WTC11 (cell line): ENCODE results near the gene MED8. TPM values are rescaled to one million over a fixed set of nuclear protein-coding genes. Genes with fewer than 3 reads are reported as not detected.

Experiments
- ATAC-seq: fragments of 200-7000 bp; cut with Tn5 transposase; 2 replicates; pipeline ENCODE4 v1.10.0; 2021; ENCODE audit warnings: mild to moderate bottlenecking, moderate library complexity
- CTCF ChIA-PET: fragments of 300-600 bp; sonication (Branson Sonifier 250); formaldehyde crosslinking; loops from one replicate; lab custom pipeline; 2021; ENCODE audit warnings: antibody characterized with exemption; lab: Charles Lee
- POLR2A ChIA-PET: fragments of 350-600 bp; sonication (Branson Sonifier 250); formaldehyde crosslinking; loops from one replicate; lab custom pipeline; 2021; ENCODE audit warnings: antibody characterized with exemption; lab: Charles Lee
- DNase-seq: peaks from one replicate; pipeline ENCODE4 v3.0.0; 2021; ENCODE audit warnings: low spot score
- H3K27ac Mint-ChIP-seq: 2 replicates; pipeline ENCODE4 v1.8.0; 2021; ENCODE audit warnings: mixed read lengths
- H3K27me3 Mint-ChIP-seq: 2 replicates; pipeline ENCODE4 v1.8.0; 2021; ENCODE audit warnings: low read depth, mild to moderate bottlenecking, moderate library complexity, mixed read lengths
- H3K36me3 Mint-ChIP-seq: 2 replicates; pipeline ENCODE4 v1.8.0; 2021; ENCODE audit warnings: mixed read lengths
- H3K4me1 Mint-ChIP-seq: 2 replicates; pipeline ENCODE4 v1.8.0; 2022; ENCODE audit warnings: mixed read lengths
- H3K4me3 Mint-ChIP-seq: 2 replicates; pipeline ENCODE4 v1.8.0; 2021; ENCODE audit warnings: mild to moderate bottlenecking, moderate library complexity, mixed read lengths
- H3K9me3 Mint-ChIP-seq: 2 replicates; pipeline ENCODE4 v1.8.0; 2021; ENCODE audit warnings: mixed read lengths
- ELF4 ChIP-seq: sonication (generic); formaldehyde crosslinking; IDR thresholded peaks from 2 replicates; pipeline ENCODE4 v1.8.1; 2022; ENCODE audit warnings: low read depth, mild to moderate bottlenecking, moderate library complexity, missing genetic modification reagents
- GABPB1 ChIP-seq: sonication (generic); formaldehyde crosslinking; IDR thresholded peaks from 2 replicates; pipeline ENCODE4 v1.8.1; 2023; ENCODE audit warnings: mild to moderate bottlenecking, missing genetic modification reagents
- KAT7 ChIP-seq: sonication (generic); formaldehyde crosslinking; IDR thresholded peaks from 2 replicates; pipeline ENCODE4 v1.8.1; 2023; ENCODE audit warnings: missing genetic modification reagents, mild to moderate bottlenecking, borderline replicate concordance
- NFATC4 ChIP-seq: fragments of 250-450 bp; sonication (Bioruptor Pico); IDR thresholded peaks from 2 replicates; pipeline ENCODE4 v1.9.0; 2021; ENCODE audit warnings: mild to moderate bottlenecking
- NFYB ChIP-seq: sonication (generic); formaldehyde crosslinking; conservative IDR thresholded peaks from 2 replicates; pipeline ENCODE4 v1.8.0; 2022; ENCODE audit warnings: low read depth, missing genetic modification reagents
- NR2C2 ChIP-seq: sonication (generic); formaldehyde crosslinking; IDR thresholded peaks from 2 replicates; pipeline ENCODE4 v1.8.0; 2022; ENCODE audit warnings: mild to moderate bottlenecking, missing genetic modification reagents
- OVOL2 ChIP-seq: fragments of 250-450 bp; sonication (Bioruptor Pico); IDR thresholded peaks from 2 replicates; pipeline ENCODE4 v1.9.0; 2021; ENCODE audit warnings: mild to moderate bottlenecking, borderline replicate concordance
- RORB ChIP-seq: fragments of 250-450 bp; sonication (Bioruptor Pico); IDR thresholded peaks from 2 replicates; pipeline ENCODE4 v1.9.0; 2021; ENCODE audit warnings: mild to moderate bottlenecking
- SMAD4 ChIP-seq: sonication (generic); formaldehyde crosslinking; IDR thresholded peaks from 2 replicates; pipeline ENCODE4 v1.8.0; 2022; ENCODE audit warnings: mild to moderate bottlenecking, missing genetic modification reagents
- ZNF138 ChIP-seq: sonication (generic); formaldehyde crosslinking; conservative IDR thresholded peaks from 2 replicates; pipeline ENCODE4 v1.8.1; 2022; ENCODE audit warnings: mild to moderate bottlenecking, moderate library complexity, missing genetic modification reagents
- ZNF396 ChIP-seq: fragments of 250-450 bp; sonication (Bioruptor Pico); IDR thresholded peaks from 2 replicates; pipeline ENCODE4 v1.8.0; 2021; ENCODE audit warnings: mild to moderate bottlenecking, moderate library complexity, borderline replicate concordance
- total RNA-seq: library from RNA; stranded (reverse); gene quantifications from 3 replicates; pipeline ENCODE4 v1.2.3, GENCODE V29; 2021
- TF ChIP-seq, protein P1 (sequence below): sonication (generic); formaldehyde crosslinking; IDR thresholded peaks from 2 replicates; pipeline ENCODE4 v1.8.0; 2022; ENCODE audit warnings: missing genetic modification reagents
- TF ChIP-seq, protein P2 (sequence below): fragments of 250-450 bp; sonication (Bioruptor Pico); IDR thresholded peaks from 2 replicates; pipeline ENCODE4 v1.9.0; 2021; ENCODE audit warnings: mild to moderate bottlenecking
- TF ChIP-seq, protein P3 (sequence below): sonication (generic); formaldehyde crosslinking; IDR thresholded peaks from 2 replicates; pipeline ENCODE4 v1.8.1; 2023; ENCODE audit warnings: mild to moderate bottlenecking, missing genetic modification reagents
- TF ChIP-seq, protein P4 (sequence below): sonication (generic); formaldehyde crosslinking; conservative IDR thresholded peaks from 2 replicates; pipeline ENCODE4 v1.8.1; 2022; ENCODE audit warnings: mild to moderate bottlenecking, missing genetic modification reagents
- TF ChIP-seq, protein P5 (sequence below): fragments of 250-450 bp; sonication (Bioruptor Pico); IDR thresholded peaks from 2 replicates; pipeline ENCODE4 v1.9.0; 2021; ENCODE audit warnings: moderate library complexity, mild to moderate bottlenecking, inconsistent platforms, borderline replicate concordance
- TF ChIP-seq, protein P6 (sequence below): sonication (generic); formaldehyde crosslinking; IDR thresholded peaks from 2 replicates; pipeline ENCODE4 v1.8.1; 2023; ENCODE audit warnings: mild to moderate bottlenecking, missing genetic modification reagents

The MED8 gene
- total RNA-seq, 1 experiment from 2014 or later, result 17.7 TPM

DNA sequence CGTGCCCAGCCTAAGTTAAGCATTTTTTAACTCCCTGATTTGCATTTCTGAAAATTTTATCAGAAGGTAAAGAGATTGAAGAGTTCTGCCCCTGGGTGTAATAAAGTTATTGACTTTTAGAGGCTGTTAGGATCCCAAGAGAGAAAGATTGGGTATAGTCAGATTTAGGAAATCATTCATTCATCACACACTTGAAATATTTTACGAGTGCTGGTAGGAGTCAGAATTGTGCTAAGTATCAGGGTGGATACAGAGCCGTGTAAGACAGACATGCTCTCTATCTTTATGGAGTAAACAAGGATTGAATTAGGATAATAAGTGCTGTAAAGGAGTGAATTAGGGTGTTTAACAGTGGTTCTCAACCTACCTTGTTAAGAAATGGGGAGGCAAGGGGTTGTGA, 3.1 kb upstream of the MED8 start (continued):
- TF ChIP-seq, protein P1, sequence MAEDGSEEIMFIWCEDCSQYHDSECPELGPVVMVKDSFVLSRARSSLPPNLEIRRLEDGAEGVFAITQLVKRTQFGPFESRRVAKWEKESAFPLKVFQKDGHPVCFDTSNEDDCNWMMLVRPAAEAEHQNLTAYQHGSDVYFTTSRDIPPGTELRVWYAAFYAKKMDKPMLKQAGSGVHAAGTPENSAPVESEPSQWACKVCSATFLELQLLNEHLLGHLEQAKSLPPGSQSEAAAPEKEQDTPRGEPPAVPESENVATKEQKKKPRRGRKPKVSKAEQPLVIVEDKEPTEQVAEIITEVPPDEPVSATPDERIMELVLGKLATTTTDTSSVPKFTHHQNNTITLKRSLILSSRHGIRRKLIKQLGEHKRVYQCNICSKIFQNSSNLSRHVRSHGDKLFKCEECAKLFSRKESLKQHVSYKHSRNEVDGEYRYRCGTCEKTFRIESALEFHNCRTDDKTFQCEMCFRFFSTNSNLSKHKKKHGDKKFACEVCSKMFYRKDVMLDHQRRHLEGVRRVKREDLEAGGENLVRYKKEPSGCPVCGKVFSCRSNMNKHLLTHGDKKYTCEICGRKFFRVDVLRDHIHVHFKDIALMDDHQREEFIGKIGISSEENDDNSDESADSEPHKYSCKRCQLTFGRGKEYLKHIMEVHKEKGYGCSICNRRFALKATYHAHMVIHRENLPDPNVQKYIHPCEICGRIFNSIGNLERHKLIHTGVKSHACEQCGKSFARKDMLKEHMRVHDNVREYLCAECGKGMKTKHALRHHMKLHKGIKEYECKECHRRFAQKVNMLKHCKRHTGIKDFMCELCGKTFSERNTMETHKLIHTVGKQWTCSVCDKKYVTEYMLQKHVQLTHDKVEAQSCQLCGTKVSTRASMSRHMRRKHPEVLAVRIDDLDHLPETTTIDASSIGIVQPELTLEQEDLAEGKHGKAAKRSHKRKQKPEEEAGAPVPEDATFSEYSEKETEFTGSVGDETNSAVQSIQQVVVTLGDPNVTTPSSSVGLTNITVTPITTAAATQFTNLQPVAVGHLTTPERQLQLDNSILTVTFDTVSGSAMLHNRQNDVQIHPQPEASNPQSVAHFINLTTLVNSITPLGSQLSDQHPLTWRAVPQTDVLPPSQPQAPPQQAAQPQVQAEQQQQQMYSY (CRISPR knock-in tag), result no peak
- no peak for TF ChIP-seq OVOL2 (CRISPR knock-in tag)
- TF ChIP-seq, protein P2, sequence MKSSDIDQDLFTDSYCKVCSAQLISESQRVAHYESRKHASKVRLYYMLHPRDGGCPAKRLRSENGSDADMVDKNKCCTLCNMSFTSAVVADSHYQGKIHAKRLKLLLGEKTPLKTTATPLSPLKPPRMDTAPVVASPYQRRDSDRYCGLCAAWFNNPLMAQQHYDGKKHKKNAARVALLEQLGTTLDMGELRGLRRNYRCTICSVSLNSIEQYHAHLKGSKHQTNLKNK (CRISPR knock-in tag), result no peak
- no peak for TF ChIP-seq ZNF396 (CRISPR knock-in tag)
- TF ChIP-seq, all 79 proteins: peak for 0

DNA sequence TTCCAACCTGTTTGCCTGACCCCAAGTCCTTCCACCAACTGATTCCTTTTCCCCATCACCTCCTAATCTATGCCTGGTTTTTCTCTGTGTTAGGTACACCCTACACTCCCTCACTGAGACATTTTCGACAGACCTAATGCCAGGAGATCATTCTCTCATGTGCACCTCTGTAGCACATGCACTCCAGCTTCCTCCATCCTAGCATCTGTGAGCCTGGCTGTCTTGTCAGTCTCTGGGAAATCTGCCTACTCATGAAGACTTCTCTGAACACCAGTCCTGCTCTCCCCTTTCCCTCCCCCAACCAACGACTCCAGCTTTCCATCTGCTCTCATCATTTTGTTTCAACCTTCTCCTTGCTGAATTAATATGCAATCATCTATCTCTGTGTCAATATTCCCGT, 987 bp downstream of the MED8 start:
- peaks cover 19% of the 10 kb centered on the region for H3K4me1 Mint-ChIP-seq
- no peaks in the 10 kb centered on the region; the same call in 1 of the 2 replicates for H3K27me3 Mint-ChIP-seq
- H3K9me3 Mint-ChIP-seq, result no peaks in the 10 kb centered on the region
- CTCF ChIA-PET, result interaction anchor here (0.6 to 2.4 kb wide), 6 partner anchors 21 to 261 kb away, joined by 3 to 8 read pairs (median 4); partner anchors contain the start of genes C1orf210, CDC20, ELOVL1 and KDM4A
- H3K27ac Mint-ChIP-seq, result peak overlapping the region; percentile 99
- DNase-seq (no peak), ATAC-seq (no peak)
- peaks cover 26% of the 10 kb centered on the region for H3K36me3 Mint-ChIP-seq
- peak overlapping the region; percentile 99 for H3K4me3 Mint-ChIP-seq
- POLR2A ChIA-PET, result interaction anchor here (0.6 to 2.5 kb wide), 2 partner anchors 11 to 30 kb away, joined by 3 to 17 read pairs; partner anchors contain the start of gene CDC20
- no peak for TF ChIP-seq NR2C2 (CRISPR knock-in tag)
- TF ChIP-seq RORB (CRISPR knock-in tag), result no peak
- no peak for TF ChIP-seq GABPB1
- TF ChIP-seq, protein P3, sequence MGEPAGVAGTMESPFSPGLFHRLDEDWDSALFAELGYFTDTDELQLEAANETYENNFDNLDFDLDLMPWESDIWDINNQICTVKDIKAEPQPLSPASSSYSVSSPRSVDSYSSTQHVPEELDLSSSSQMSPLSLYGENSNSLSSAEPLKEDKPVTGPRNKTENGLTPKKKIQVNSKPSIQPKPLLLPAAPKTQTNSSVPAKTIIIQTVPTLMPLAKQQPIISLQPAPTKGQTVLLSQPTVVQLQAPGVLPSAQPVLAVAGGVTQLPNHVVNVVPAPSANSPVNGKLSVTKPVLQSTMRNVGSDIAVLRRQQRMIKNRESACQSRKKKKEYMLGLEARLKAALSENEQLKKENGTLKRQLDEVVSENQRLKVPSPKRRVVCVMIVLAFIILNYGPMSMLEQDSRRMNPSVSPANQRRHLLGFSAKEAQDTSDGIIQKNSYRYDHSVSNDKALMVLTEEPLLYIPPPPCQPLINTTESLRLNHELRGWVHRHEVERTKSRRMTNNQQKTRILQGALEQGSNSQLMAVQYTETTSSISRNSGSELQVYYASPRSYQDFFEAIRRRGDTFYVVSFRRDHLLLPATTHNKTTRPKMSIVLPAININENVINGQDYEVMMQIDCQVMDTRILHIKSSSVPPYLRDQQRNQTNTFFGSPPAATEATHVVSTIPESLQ (CRISPR knock-in tag), result no peak
- no peak for TF ChIP-seq SMAD4 (CRISPR knock-in tag)
- no peak for TF ChIP-seq OVOL2 (CRISPR knock-in tag)
- no peak for TF ChIP-seq ELF4
- TF ChIP-seq, protein P4, sequence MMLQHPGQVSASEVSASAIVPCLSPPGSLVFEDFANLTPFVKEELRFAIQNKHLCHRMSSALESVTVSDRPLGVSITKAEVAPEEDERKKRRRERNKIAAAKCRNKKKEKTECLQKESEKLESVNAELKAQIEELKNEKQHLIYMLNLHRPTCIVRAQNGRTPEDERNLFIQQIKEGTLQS (CRISPR knock-in tag), result no peak
- no peak for TF ChIP-seq ZNF138 (CRISPR knock-in tag)
- TF ChIP-seq, protein P5, sequence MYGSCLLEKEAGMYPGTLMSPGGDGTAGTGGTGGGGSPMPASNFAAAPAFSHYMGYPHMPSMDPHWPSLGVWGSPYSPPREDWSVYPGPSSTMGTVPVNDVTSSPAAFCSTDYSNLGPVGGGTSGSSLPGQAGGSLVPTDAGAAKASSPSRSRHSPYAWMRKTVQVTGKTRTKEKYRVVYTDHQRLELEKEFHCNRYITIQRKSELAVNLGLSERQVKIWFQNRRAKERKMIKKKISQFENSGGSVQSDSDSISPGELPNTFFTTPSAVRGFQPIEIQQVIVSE, result no peak
- TF ChIP-seq, protein P6, sequence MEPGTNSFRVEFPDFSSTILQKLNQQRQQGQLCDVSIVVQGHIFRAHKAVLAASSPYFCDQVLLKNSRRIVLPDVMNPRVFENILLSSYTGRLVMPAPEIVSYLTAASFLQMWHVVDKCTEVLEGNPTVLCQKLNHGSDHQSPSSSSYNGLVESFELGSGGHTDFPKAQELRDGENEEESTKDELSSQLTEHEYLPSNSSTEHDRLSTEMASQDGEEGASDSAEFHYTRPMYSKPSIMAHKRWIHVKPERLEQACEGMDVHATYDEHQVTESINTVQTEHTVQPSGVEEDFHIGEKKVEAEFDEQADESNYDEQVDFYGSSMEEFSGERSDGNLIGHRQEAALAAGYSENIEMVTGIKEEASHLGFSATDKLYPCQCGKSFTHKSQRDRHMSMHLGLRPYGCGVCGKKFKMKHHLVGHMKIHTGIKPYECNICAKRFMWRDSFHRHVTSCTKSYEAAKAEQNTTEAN (CRISPR knock-in tag), result no peak
- no peak for TF ChIP-seq NFYB (CRISPR knock-in tag)
- TF ChIP-seq KAT7, result no peak
- no peak for TF ChIP-seq NFATC4 (CRISPR knock-in tag)
